AG04449 (cell line): Measurements from ENCODE around the gene ITFG2.

Source experiments
- CTCF ChIA-PET: fragments of 350-600 bp; formaldehyde crosslinking; extraction: SDS; loops from one replicate; lab custom pipeline; 2021; ENCODE audit warnings: antibody characterized with exemption; lab: Yijun Ruan, JAX
- POLR2A ChIA-PET: fragments of 400-600, 350-600 bp; formaldehyde crosslinking; extraction: SDS; loops from one replicate; lab custom pipeline; 2020; ENCODE audit warnings: antibody characterized with exemption, inconsistent platforms; lab: Yijun Ruan, JAX
- DNase-seq: peaks from one replicate; pipeline ENCODE4 v3.0.0-alpha.2; 2010; ENCODE audit warnings: low read depth, low spot score
- H3K4me3 ChIP-seq: 2 replicates; pipeline ENCODE4 v1.5.1; 2011; ENCODE audit warnings: low read depth, mild to moderate bottlenecking, control low read depth, low read length
- CTCF ChIP-seq: IDR thresholded peaks from one replicate; pipeline ENCODE4 v1.5.1; 2011; ENCODE audit warnings: mild to moderate bottlenecking, moderate library complexity, low read length, control low read depth, inconsistent platforms; ENCODE audit not compliant: insufficient read depth; ENCODE audit errors: missing control alignments

The ITFG2 gene

GRCh38 chr12:2836574-2836973, 24.1 kb downstream of the ITFG2 start:
- no peak overlapping the region for H3K4me3 ChIP-seq

GRCh38 chr12:2841056-2841650, 28.7 kb downstream of the ITFG2 start:
- CTCF ChIA-PET: interaction anchor here (1.1 kb wide), 1 partner anchor 26 kb away, joined by 3 read pairs; no protein-coding TSS in a partner anchor
- no peak for TF ChIP-seq CTCF
- no peak for DNase-seq
- H3K4me3 ChIP-seq: no peak overlapping the region
- POLR2A ChIA-PET: no interaction called here

More at GRCh38 chr12:2836574-2836973, 24.1 kb downstream of the ITFG2 start:
- no peak for TF ChIP-seq CTCF
- POLR2A ChIA-PET: no interaction called here
- DNase-seq: no peak
- CTCF ChIA-PET: interaction anchor here (9.4 kb wide), 1 partner anchor 13 kb away, joined by 90 read pairs; no protein-coding TSS in a partner anchor

- no peak for DNase-seq
- TF ChIP-seq CTCF: no peak
- CTCF ChIA-PET: interaction anchor here (1.4 to 1.5 kb wide), 2 partner anchors 9 to 11 kb away, joined by 4 to 12 read pairs; no protein-coding TSS in a partner anchor
These were observed 30.5 kb downstream of the ITFG2 start for GRCh38 chr12:2842948-2843347.

GRCh38 chr12:2844786-2845185, 32.3 kb downstream of the ITFG2 start:
- TF ChIP-seq CTCF: no peak
- ChIA-PET POLR2A (no interaction called here), CTCF (interaction anchor here (0.8 to 11.1 kb wide), 7 partner anchors 9 to 197 kb away, joined by 3 to 90 read pairs (median 11); partner anchors contain the start of genes NRIP2 and TEX52)

More at GRCh38 chr12:2842948-2843347, 30.5 kb downstream of the ITFG2 start:
- POLR2A ChIA-PET: no interaction called here
- H3K4me3 ChIP-seq: no peak overlapping the region

GRCh38 chr12:2845280-2845679, 32.8 kb downstream of the ITFG2 start:
- H3K4me3 ChIP-seq: no peak overlapping the region
- ChIA-PET CTCF (interaction anchor here (1.0 to 11.1 kb wide), 10 partner anchors 9 to 197 kb away, joined by 3 to 90 read pairs (median 7); partner anchors contain the start of genes NRIP2 and TEX52), POLR2A (no interaction called here)
- DNase-seq: peak; percentile 34
- no peak for TF ChIP-seq CTCF

More at GRCh38 chr12:2844786-2845185, 32.3 kb downstream of the ITFG2 start:
- H3K4me3 ChIP-seq: no peak overlapping the region
- DNase-seq: no peak

- CTCF ChIA-PET: interaction anchor here (1.1 to 11.1 kb wide), 6 partner anchors 9 to 190 kb away, joined by 3 to 90 read pairs (median 5); partner anchors contain the start of gene NRIP2
- no peak for TF ChIP-seq CTCF
- no peak for DNase-seq
- POLR2A ChIA-PET: no interaction called here
- no peak overlapping the region for H3K4me3 ChIP-seq
These were observed 39.5 kb downstream of the ITFG2 start for GRCh38 chr12:2851931-2852330.
